GM10248 (cell line): ENCODE results near the gene HACE1.
"Not testable (repeated sequence)": the region's sequence is repeated elsewhere in the genome, so short reads cannot be mapped to it uniquely, and the experiment has no call there.

Source experiments
- CTCF ChIA-PET: fragments of 300-600 bp; sonication (Branson Sonifier 250); formaldehyde crosslinking; extraction: SDS; loops from one replicate; lab custom pipeline; 2021; ENCODE audit warnings: antibody characterized with exemption; lab: Yijun Ruan, JAX
- POLR2A ChIA-PET: fragments of 350-650 bp; sonication (Branson Sonifier 250); formaldehyde crosslinking; extraction: SDS; loops from one replicate; lab custom pipeline; 2020; ENCODE audit warnings: antibody characterized with exemption; lab: Yijun Ruan, JAX
- DNase-seq: peaks from one replicate; pipeline ENCODE4 v3.0.0; 2012; ENCODE audit errors: extremely low spot score
- CTCF ChIP-seq: IDR thresholded peaks from 2 replicates; pipeline ENCODE4 v1.5.1; 2012; ENCODE audit warnings: mild to moderate bottlenecking, low read depth; ENCODE audit errors: extremely low read depth, missing control alignments, control extremely low read depth

The HACE1 gene

GRCh38 chr6:104860221-104860620 lies 502 bp upstream of the HACE1 start:
- no peak for DNase-seq
- CTCF ChIA-PET = interaction anchor here (0.7 to 2.3 kb wide), 6 partner anchors 9 to 65 kb away, joined by 3 to 5 read pairs (median 4); no protein-coding TSS in a partner anchor
- TF ChIP-seq CTCF = no peak
- POLR2A ChIA-PET = no interaction called here

- DNase-seq = no peak
- ChIA-PET CTCF (interaction anchor here (0.7 to 2.3 kb wide), 5 partner anchors 12 to 219 kb away, joined by 3 to 5 read pairs (median 3); no protein-coding TSS in a partner anchor), POLR2A (no interaction called here)
- TF ChIP-seq CTCF = no peak
Measured at GRCh38 chr6:104858642-104859041, 1.1 kb downstream of the HACE1 start.

GRCh38 chr6:104855507-104855906 lies 4.2 kb downstream of the HACE1 start:
- ChIA-PET CTCF (interaction anchor here (2.5 kb wide), 1 partner anchor 9 kb away, joined by 10 read pairs; no protein-coding TSS in a partner anchor), POLR2A (no interaction called here)
- DNase-seq = no peak
- no peak for TF ChIP-seq CTCF

- CTCF ChIA-PET = interaction anchor here (1.3 kb wide), 1 partner anchor 15 kb away, joined by 3 read pairs; no protein-coding TSS in a partner anchor
- DNase-seq, POLR2A ChIA-PET: not testable (repeated sequence)
Measured at GRCh38 chr6:104847721-104848120, 12.0 kb downstream of the HACE1 start.

GRCh38 chr6:104843229-104843628 lies 16.5 kb downstream of the HACE1 start:
- TF ChIP-seq CTCF = no peak
- ChIA-PET CTCF (interaction anchor here (1.0 kb wide), 1 partner anchor 14 kb away, joined by 3 read pairs; no protein-coding TSS in a partner anchor), POLR2A (no interaction called here)
- no peak for DNase-seq

- ChIA-PET CTCF (interaction anchor here (0.8 kb wide), 1 partner anchor 11 kb away, joined by 3 read pairs; no protein-coding TSS in a partner anchor), POLR2A (interaction anchor here (0.6 kb wide), 1 partner anchor 371 kb away, joined by 3 read pairs; no protein-coding TSS in a partner anchor)
- DNase-seq = no peak
- no peak for TF ChIP-seq CTCF
Measured at GRCh38 chr6:104837158-104837557, 22.6 kb downstream of the HACE1 start.

- POLR2A ChIA-PET = not testable (repeated sequence)
Measured at GRCh38 chr6:104836479-104837020, 23.2 kb downstream of the HACE1 start.

More at GRCh38 chr6:104836479-104837020, 23.2 kb downstream of the HACE1 start:
- CTCF ChIA-PET = interaction anchor here (0.9 kb wide), 1 partner anchor 10 kb away, joined by 3 read pairs; no protein-coding TSS in a partner anchor
- not testable (repeated sequence) for DNase-seq
